Nephron progenitor cell (in vitro differentiated cells): ENCODE results near the gene ALG5.

Experiments
- DNase-seq: peaks from one replicate; pipeline ENCODE4 v3.0.0; 2021
- H3K27ac Mint-ChIP-seq: 2 replicates; pipeline ENCODE4 v1.8.0; 2021; ENCODE audit warnings: mild to moderate bottlenecking, moderate library complexity, mixed read lengths
- H3K27me3 Mint-ChIP-seq: 2 replicates; pipeline ENCODE4 v1.8.0; 2021; ENCODE audit warnings: mild to moderate bottlenecking, low read depth, mixed read lengths; ENCODE audit not compliant: poor library complexity
- H3K36me3 Mint-ChIP-seq: 2 replicates; pipeline ENCODE4 v1.8.0; 2021; ENCODE audit warnings: low read depth, mixed read lengths
- H3K4me1 Mint-ChIP-seq: 2 replicates; pipeline ENCODE4 v1.8.0; 2021; ENCODE audit warnings: mixed read lengths
- H3K4me3 Mint-ChIP-seq: 2 replicates; pipeline ENCODE4 v1.8.0; 2021; ENCODE audit warnings: mild to moderate bottlenecking, moderate library complexity, mixed read lengths
- H3K9me3 Mint-ChIP-seq: 2 replicates; pipeline ENCODE4 v1.8.0; 2021; ENCODE audit warnings: mild to moderate bottlenecking, moderate library complexity, mixed read lengths
- CTCF ChIP-seq: fragments of 200-600 bp; sonication (generic); IDR thresholded peaks from 2 replicates; pipeline ENCODE4 v1.5.0; 2021; ENCODE audit warnings: antibody characterized with exemption

Gene ALG5

GRCh38 chr13:37011788-37012187, 12.6 kb upstream of the ALG5 start:
- H3K36me3 Mint-ChIP-seq: peaks cover 75% of the 10 kb centered on the region
- no peaks in the 10 kb centered on the region for H3K27me3 Mint-ChIP-seq
- no peak for DNase-seq
- no peaks in the 10 kb centered on the region for H3K4me1 Mint-ChIP-seq
- no peak overlapping the region for H3K27ac Mint-ChIP-seq
- no peaks in the 10 kb centered on the region for H3K9me3 Mint-ChIP-seq
- no peak overlapping the region for H3K4me3 Mint-ChIP-seq
- no peak for TF ChIP-seq CTCF

- Mint-ChIP-seq H3K4me3 (no peak overlapping the region), H3K27ac (no peak overlapping the region), H3K9me3 (no peaks in the 10 kb centered on the region), H3K4me1 (no peaks in the 10 kb centered on the region), H3K36me3 (peaks cover 72% of the 10 kb centered on the region), H3K27me3 (no peaks in the 10 kb centered on the region)
- DNase-seq: no peak
- TF ChIP-seq CTCF: no peak
Observed at GRCh38 chr13:37011002-37011401, 11.9 kb upstream of the ALG5 start.

GRCh38 chr13:37010424-37010823, 11.3 kb upstream of the ALG5 start:
- peaks cover 72% of the 10 kb centered on the region for H3K36me3 Mint-ChIP-seq
- H3K9me3 Mint-ChIP-seq: no peaks in the 10 kb centered on the region
- peak overlapping the region; percentile 2 for H3K27ac Mint-ChIP-seq
- TF ChIP-seq CTCF: no peak
- no peaks in the 10 kb centered on the region for H3K27me3 Mint-ChIP-seq
- DNase-seq: no peak
- no peak overlapping the region for H3K4me3 Mint-ChIP-seq
- H3K4me1 Mint-ChIP-seq: no peaks in the 10 kb centered on the region

GRCh38 chr13:37009692-37010091, 10.6 kb upstream of the ALG5 start:
- DNase-seq: no peak
- H3K4me1 Mint-ChIP-seq: no peaks in the 10 kb centered on the region
- H3K27ac Mint-ChIP-seq: peak overlapping the region; percentile 34
- H3K4me3 Mint-ChIP-seq: no peak overlapping the region
- H3K36me3 Mint-ChIP-seq: peaks cover 72% of the 10 kb centered on the region
- H3K9me3 Mint-ChIP-seq: no peaks in the 10 kb centered on the region
- TF ChIP-seq CTCF: no peak
- H3K27me3 Mint-ChIP-seq: no peaks in the 10 kb centered on the region

GRCh38 chr13:37001921-37002250, 2.7 kb upstream of the ALG5 start:
- Mint-ChIP-seq H3K27ac (no peak overlapping the region), H3K9me3 (no peaks in the 10 kb centered on the region), H3K4me3 (peak overlapping the region; percentile 100), H3K27me3 (peaks cover 6% of the 10 kb centered on the region), H3K4me1 (peaks cover 25% of the 10 kb centered on the region), H3K36me3 (peaks cover 34% of the 10 kb centered on the region)
- no peak for DNase-seq
- TF ChIP-seq CTCF: no peak

GRCh38 chr13:36998624-36999041, 507 bp downstream of the ALG5 start:
- Mint-ChIP-seq H3K9me3 (no peaks in the 10 kb centered on the region), H3K4me1 (peaks cover 33% of the 10 kb centered on the region), H3K4me3 (peak overlapping the region; percentile 100), H3K27ac (peak overlapping the region; percentile 98), H3K27me3 (peaks cover 6% of the 10 kb centered on the region), H3K36me3 (peaks cover 10% of the 10 kb centered on the region)
- DNase-seq: peak; percentile 44
- TF ChIP-seq CTCF: no peak
